GM21576 (cell line): ENCODE data around the gene ZNF511.
A peak's percentile ranks its signal among the peaks of the same experiment; 100 is the strongest.
"Not testable (repeated sequence)": the region's sequence is repeated elsewhere in the genome, so short reads cannot be mapped to it uniquely, and the experiment has no call there.

Experiments
- ATAC-seq: cut with Tn5 transposase; IDR thresholded peaks from one replicate; pipeline ENCODE4 v1.9.1; 2021; ENCODE audit warnings: mild to moderate bottlenecking, moderate library complexity; ENCODE audit not compliant: unreplicated experiment

ZNF511 gene

GRCh38 chr10:133308421-133309099 is at the start of gene ZNF511, which contains the start of gene TUBGCP2:
ZNF511 (plus strand) TSS chr10:133308914; CDS start chr10:133308944, 30 bp downstream.
TUBGCP2 (minus strand) TSS chr10:133308872; CDS start chr10:133302941, 5,931 bp downstream.
- ATAC-seq, result peak; percentile 76

- ATAC-seq, result no peak
Measured at GRCh38 chr10:133259602-133259989, 49.1 kb upstream of the ZNF511 start.

GRCh38 chr10:133260895-133261725 is 47.6 kb upstream of the ZNF511 start:
- ATAC-seq, result peak; percentile 38

GRCh38 chr10:133261726-133262325 is 46.9 kb upstream of the ZNF511 start:
- ATAC-seq, result peak; percentile 33

- no peak for ATAC-seq
Measured at GRCh38 chr10:133262696-133263095, 46.0 kb upstream of the ZNF511 start.

- ATAC-seq, result no peak
Measured at GRCh38 chr10:133263674-133264073, 45.0 kb upstream of the ZNF511 start.

- no peak for ATAC-seq
Measured at GRCh38 chr10:133264461-133264860, 44.3 kb upstream of the ZNF511 start.

- not testable (repeated sequence) for ATAC-seq
Measured at GRCh38 chr10:133265052-133265451, 43.7 kb upstream of the ZNF511 start.

GRCh38 chr10:133266056-133266795 is 42.5 kb upstream of the ZNF511 start:
- no peak for ATAC-seq

- no peak for ATAC-seq
Measured at GRCh38 chr10:133267293-133267692, 41.4 kb upstream of the ZNF511 start.

GRCh38 chr10:133267829-133268228 is 40.9 kb upstream of the ZNF511 start:
- no peak for ATAC-seq

GRCh38 chr10:133268532-133268931 is 40.2 kb upstream of the ZNF511 start:
- no peak for ATAC-seq

- ATAC-seq, result no peak
Measured at GRCh38 chr10:133269367-133269766, 39.3 kb upstream of the ZNF511 start.

- ATAC-seq, result no peak
Measured at GRCh38 chr10:133270204-133270603, 38.5 kb upstream of the ZNF511 start.

- no peak for ATAC-seq
Measured at GRCh38 chr10:133270773-133271297, 37.9 kb upstream of the ZNF511 start.

- no peak for ATAC-seq
Measured at GRCh38 chr10:133271521-133272300, 37.0 kb upstream of the ZNF511 start.

GRCh38 chr10:133272301-133272963 is 36.3 kb upstream of the ZNF511 start:
- ATAC-seq, result no peak

GRCh38 chr10:133272964-133273420 is 35.7 kb upstream of the ZNF511 start:
- no peak for ATAC-seq

- no peak for ATAC-seq
Measured at GRCh38 chr10:133273534-133274143, 35.1 kb upstream of the ZNF511 start.
